T-helper 2 cell treated with Interferon-gamma antibody and Interleukin-4, amounts not matched to agents 100 ng/mL and 5 ng/mL, for 36 hours (primary cell): Measurements from ENCODE around the gene SCD5. TPM values are rescaled to one million over a fixed set of nuclear protein-coding genes. Genes with fewer than 3 reads are reported as not detected.
"Not testable (repeated sequence)": the region's sequence is repeated elsewhere in the genome, so short reads cannot be mapped to it uniquely, and the experiment has no call there.

Source experiments
- intact Hi-C: fragments of 100-400 bp; cut with micrococcal nuclease; formaldehyde crosslinking; loops from one replicate; pipeline ENCODE4 v1.15.1; 2023
- total RNA-seq: library from RNA; stranded (reverse); gene quantifications from 2 replicates; pipeline ENCODE4 v1.2.3, GENCODE V29; 2022

Gene SCD5
- total RNA-seq = 0.36 and 0.59 TPM in 2 replicates

DNA sequence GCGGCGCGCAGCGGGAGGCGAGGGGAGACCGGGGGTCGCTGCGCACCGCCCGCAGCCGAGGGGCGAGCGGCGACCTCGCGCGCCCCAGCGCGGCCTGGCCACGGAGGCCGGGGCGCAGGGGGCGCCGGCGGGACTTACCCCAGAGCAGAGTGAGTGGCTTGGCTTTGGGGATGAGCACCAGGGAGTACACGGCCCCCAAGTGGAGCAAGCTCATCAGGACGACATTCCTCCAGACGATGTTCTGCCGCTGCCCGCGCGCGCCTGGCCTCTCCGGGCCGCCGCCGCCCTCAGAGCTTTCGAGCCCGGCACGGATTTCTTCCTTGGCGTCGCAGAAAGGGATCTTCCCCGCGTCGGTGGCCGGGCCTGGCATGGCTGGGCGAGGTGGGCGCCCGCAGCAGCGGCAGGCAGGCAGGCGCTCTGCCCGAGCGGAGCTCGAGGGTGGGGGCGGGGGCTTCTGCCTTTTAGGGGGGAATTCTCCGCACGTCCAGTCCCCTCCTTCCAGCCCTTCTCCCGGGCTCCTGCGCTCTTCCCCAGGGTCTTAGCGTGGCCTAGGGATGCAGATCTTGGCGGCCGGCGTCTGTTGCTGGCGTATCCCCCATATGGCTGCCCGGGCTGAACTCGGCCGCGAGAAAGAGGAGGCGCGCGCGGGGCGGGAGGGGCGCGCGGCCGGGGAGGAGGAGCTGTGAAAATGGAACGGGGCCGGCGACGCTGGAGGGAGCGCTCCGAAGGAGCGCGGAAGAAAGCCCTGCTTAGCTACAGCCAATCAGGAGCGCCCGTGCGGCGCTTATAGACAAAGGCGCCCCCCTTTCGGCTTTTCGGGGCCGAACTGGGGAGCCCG, at the start of gene SCD5:
Gene SCD5 (minus strand): TSS at position 629 of the 838 bp plus-strand sequence. CDS start 259 bp downstream, at position 370.
- intact Hi-C loops = no loop called here

DNA sequence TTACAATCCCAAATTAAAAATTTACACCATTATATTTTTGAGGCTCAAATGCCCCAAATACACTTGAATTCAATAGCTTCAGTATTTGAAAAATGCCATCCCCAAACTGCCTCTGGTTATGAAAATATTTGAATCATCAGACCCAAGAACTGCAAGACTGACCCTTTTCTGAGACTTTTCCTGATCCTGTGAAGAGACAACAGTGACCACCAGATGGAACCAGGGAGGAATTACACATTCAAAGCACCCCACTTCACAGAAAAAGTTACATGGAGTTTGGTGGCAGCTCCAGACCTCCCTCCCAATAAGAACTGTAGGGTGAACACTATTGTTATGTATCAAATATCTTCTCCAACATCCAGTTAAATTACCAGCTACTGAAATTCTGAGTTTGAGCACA, 44.0 kb upstream of the SCD5 start:
- intact Hi-C loops = no loop called here

DNA sequence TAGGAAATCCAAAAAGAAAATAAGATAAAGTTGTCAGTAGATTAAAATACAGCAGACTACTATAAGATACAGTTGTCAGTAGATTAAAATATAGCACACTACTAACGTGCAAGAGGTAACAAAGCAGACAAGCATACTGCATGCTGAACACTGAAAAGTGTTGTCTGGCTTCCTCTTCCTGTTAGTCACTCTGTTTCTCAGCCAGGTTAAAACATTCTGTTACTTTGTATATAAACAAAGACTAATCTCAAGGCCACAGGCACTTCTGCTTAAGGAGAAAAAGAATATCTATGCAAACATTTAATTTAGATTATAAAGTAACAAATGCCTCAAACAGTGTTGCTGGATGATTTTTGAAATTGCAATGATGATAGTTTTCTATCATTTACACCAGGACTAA, 41.0 kb upstream of the SCD5 start:
- intact Hi-C loops = no loop called here

DNA sequence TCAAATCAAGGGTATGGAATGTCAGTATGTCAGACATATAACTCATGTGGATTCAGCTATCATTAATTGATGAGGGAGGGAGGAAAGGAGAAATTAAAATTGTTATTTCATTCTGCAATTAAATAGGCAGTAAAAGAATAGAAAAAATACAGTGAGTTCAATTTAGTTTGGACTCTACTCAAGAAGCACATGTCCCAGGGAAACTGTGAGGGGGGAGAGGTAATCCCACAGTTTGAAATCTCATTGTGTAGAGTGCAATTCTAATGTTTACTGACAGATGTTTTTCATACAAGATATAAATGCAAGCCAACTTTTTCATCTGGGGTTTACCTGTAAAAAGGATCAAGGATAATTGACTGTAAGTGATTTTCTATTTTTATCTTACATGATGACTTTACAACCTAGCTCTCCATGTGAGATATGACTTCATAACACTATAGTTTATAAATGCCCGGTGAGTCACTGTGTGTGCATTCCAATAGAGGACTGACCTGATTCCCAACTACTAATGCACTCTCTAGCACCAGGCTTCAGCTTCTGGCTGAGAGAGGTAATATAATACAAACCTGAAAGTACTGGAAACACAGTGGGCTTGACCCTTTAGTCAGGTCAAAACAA, 35.2 kb upstream of the SCD5 start:
- intact Hi-C loops = no loop called here

DNA sequence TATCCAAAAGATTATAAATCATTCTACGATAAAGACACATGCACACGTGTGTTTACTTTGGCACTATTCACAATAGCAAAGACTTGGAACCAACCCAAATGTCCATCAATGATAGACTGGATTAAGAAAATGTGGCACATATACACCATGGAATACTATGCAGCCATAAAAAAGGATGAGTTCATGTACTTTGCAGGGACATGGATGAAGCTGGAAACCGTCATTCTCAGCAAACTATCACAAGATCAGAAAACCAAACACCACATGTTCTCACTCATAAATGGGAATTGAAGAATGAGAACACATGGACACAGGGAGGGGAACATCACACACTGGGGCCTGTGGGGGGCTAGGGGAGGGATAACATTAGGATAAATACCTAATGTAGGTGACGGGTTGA, 34.5 kb upstream of the SCD5 start:
- intact Hi-C loops = not testable (repeated sequence)

DNA sequence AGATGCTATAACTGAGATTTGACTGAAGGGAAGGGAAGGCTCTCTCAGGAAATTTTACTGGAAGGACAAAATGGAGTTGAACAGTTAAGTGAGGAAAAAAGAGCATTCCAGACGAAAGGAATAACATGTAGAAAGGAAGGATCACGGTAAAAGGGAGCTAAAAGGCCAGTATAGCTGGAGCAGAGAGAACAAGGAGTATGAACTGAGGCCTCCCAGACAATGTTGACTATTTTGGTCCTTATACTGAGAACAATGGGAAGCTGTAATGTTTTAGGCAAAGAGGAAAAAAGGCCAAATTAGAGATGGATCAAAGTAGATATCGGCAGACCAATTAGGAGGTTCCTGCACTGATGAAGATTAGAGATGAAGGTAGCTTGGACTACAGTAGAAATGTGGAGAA, 26.8 kb upstream of the SCD5 start:
- intact Hi-C loops = no loop called here

DNA sequence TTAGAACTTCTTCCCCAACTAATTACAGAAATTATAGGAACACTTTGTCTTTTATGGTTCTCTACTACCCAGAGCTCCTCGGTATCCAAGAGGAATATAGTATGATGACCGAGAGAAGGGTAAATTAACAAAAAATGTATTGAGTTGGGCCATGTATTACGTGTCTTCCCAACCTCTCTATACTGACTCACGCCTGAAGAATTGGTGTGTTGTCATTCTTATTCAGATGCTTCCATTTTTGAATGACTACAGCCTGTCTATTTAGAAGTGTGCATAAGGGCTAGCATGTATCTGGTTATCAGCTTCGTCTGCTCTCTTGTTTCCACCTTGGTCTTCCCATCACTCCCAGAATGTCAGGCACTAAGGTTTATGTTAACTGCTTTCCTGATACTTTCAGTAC, 24.5 kb upstream of the SCD5 start:
- intact Hi-C loops = no loop called here

DNA sequence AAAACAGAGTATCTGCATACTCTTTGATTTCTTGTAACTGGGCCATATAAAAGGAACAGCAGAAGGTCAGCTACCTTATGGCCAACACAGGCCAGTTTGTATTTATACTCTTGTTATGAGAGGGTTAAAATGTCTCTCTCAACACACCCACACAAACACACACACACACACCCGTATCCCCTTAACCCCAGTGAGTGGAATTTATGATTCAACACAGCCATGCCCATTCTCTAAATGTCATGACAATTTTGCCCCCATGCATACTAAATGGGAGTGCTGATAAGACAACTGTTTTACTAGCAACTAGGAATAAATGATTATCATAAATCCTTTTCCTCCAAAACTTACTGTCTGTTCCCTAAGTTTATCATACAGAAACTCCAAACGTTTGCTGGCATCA, 22.1 kb upstream of the SCD5 start:
- intact Hi-C loops = no loop called here

DNA sequence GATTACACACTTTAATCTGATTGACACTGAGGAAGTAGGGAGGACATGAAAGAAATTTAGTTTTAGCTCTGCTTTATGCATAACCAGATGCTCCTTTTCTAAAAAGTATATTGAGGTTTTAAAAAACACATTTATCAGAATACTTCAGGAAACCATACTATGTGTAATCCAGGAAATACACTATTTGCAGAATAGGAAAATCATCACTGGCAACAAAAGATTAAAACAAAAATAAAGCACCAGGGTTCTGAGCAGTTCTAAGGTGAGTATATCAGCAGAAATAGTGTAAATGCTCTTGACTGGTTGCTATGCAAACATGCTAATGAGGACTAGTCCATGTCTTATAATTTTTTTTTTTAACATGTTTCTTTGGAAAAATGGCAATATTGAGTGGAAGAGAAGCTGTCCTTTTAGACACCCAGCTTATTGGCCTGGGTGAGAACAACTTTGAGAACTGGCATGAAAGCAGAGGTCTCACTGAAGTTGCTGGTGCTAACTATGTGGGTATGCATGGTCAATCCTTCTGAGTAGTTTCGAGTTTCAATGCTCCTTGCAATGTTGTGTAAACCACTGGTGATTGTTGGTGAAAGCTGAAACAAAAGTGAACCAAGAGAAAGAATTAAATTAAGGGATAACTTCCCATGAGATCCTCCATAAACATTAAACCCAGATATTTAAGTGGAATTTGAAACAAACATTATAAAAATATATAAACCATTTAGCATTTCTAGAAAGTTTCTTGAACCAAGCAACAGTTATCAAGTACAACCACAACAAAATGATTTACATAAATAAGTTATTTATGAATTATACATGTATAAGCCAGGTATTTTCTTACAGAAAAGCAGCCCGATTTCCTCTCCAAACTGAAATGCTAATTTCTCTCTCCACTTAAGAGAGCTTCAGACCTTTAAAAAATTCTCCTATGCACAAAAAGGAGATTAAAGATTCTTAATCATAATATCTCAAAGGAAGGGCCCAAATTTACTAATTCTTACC, 20.4 kb upstream of the SCD5 start:
- intact Hi-C loops = no loop called here

DNA sequence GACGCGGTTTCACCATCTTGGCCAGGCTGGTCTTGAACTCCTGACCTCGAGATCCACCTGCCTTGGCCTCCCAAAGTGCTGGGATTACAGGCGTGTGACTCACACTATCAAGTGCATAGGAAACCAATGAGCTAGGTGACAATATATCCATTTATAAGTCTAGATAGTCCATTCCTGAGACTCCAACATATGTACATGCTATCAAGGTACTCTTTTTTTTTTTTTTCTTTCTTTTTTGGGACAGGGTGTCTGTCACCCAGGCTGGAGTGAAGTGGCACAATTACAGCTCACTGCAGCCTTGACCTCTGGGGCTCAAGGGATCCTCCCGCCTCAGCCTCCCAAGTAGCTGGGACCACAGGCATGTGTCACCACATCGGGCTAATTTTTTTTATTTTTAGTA, 18.3 kb upstream of the SCD5 start:
- intact Hi-C loops = not testable (repeated sequence)

DNA sequence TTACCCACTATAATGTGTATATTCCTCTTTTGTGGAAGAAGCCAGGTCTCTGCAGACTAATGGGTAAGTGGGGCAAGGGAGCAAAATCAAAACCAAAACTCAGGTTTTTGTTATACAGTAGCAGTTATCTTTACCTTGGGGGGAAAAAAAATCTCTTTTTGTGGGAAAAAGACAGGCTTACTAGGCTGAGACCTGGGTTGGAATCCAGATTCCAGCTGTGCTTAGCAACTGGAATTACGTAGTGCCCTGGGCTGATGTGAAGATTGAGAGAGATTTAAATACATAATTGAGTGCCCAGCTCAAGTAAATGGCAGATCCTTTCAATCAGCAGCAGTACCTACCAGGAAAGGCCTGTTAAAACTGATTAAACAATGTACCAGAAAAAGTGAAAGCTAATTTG, 15.4 kb upstream of the SCD5 start:
- intact Hi-C loops = no loop called here

DNA sequence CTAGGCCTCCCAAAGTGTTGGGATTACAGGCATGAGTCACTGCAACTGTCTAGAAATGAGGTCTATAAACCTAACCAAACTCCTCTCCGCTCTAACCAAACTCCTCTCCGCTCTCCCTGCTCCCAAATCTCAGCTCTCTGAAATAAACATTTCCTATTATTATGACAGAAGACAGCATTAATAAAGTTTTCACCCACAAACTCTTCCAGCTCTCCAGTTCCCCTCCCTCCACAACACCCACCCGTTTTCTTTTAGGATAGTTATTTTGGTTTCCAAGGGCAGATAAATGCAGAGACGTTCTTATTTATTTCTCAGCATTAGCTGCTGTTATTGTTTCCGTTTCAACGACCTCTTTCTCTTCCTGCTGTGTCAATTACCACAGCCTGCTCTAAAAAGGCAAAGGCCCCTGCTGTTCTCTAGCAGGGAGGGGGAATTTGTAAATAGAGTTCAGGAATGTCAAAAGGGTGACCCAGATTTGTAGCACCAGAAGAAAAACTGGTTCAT, 13.3 kb upstream of the SCD5 start:
- intact Hi-C loops = no loop called here

DNA sequence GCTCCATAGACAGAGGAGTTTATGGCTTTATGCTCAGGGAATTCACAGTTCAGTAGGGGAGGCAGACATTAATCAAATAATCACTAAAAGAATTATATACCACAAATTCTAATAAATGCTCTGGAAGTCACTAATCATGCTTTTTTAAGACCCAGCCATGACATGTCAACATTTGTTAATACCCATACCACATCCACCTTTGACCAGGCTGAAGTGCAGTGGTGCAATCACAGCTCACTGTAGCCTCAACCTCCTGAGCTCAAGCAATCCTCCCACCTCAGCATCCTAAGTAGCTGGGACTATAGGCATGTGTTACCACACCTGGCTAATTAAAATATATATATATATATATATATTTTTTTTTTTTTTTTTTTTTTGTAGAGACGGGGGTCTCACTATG, 12.8 kb upstream of the SCD5 start:
- intact Hi-C loops = no loop called here

DNA sequence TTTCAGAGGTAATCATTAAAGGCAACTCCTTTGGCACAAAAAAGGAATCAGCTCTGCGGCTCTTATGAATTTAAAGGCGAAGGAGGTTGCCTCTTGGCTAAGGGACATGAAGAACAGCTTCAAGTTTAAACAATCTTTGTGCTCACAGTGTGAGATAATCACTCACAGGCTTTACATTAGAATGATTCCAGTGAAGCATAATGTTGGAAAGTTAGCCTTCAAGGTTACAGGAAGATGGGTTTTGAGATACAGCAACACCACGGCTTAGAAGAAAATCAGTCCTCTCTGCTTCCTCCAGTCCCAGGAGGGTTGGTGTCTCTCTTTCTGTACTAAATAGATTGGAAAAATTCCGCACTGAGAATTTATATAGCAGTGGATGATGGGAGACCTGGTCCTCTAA, 11.6 kb upstream of the SCD5 start:
- intact Hi-C loops = no loop called here

DNA sequence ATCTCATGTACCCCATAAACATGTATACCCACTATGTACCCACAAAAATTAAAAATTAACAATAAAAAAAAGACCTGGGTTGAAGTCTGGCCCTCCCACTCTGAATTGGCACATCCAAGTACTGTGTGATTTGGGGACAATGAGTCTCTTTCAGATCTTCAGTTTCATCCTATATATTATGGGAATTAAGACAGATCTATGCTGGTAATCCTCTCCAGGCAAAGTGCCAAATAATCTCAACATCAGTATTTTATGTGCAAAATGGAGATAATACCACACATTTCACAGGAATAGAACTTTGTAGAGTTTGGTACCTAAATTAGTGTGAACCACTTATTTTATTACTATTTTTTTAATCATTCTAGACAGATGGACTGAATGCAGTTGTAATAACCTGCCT, 11.0 kb upstream of the SCD5 start:
- intact Hi-C loops = no loop called here

DNA sequence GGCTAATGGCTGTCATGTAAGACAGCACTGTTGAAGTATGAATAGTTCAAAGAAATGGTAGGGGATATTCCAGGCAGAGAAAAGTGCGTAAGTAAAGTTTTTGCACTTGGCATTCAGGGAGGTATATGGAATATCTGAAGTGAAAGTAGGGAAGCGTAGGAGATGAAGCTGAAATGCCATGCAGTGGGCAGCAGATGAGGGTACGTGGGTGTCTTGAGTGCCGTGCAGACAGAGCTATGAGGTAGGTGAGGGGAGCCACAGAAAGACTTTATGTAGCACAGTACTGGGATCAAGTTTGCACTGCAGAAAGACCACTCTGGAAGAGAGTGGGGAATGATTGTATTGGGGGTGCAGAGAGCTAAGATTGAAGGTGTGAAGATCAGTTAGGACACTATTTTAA, 5.2 kb upstream of the SCD5 start:
- intact Hi-C loops = no loop called here

DNA sequence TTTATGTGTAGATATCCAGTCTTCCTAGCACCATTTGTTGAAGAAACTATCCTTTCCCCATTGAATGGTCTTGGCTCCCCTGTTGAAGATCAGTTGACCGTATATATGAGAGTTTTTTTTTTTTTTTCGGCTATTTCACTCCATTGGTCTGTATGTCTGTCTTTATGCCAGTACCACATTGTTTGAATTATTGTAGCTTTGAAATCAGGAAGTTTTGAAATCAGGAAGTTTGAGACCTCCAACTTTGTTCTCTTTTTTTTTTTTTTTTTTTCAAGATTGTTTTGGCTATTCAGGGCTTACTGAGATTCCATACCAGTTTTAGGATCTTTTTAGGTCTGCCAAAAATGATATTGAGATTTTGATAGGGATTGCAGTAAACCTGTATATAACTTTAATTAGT, 4.3 kb upstream of the SCD5 start:
- intact Hi-C loops = no loop called here

DNA sequence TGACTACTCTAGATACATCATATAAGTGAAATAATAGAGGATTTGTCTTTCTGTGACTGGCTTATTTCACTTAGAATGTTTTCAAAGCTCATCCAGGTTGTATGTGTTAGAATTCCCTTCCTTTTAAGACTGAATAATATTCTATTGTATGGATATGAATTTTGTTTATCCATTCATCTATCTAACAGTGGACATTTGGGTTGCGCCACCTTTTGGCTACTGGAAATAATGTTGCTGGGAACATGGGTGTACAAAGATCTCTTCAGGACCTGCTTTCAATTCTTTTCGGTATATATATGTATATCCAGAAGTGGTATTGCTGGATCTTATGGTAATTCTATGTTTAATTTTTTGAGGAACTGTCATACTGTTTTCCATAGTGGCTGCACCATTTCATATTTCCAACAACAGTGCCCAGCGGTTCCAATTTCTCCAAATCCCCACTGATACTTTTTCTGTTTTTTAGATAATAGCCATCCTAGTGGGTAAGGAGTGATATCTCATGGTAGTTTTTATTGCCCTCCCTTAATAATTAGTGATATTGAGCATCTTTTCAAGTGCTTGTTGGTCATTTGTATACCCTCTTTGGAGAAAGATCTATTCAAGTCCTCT, 3.4 kb upstream of the SCD5 start:
- intact Hi-C loops = no loop called here

DNA sequence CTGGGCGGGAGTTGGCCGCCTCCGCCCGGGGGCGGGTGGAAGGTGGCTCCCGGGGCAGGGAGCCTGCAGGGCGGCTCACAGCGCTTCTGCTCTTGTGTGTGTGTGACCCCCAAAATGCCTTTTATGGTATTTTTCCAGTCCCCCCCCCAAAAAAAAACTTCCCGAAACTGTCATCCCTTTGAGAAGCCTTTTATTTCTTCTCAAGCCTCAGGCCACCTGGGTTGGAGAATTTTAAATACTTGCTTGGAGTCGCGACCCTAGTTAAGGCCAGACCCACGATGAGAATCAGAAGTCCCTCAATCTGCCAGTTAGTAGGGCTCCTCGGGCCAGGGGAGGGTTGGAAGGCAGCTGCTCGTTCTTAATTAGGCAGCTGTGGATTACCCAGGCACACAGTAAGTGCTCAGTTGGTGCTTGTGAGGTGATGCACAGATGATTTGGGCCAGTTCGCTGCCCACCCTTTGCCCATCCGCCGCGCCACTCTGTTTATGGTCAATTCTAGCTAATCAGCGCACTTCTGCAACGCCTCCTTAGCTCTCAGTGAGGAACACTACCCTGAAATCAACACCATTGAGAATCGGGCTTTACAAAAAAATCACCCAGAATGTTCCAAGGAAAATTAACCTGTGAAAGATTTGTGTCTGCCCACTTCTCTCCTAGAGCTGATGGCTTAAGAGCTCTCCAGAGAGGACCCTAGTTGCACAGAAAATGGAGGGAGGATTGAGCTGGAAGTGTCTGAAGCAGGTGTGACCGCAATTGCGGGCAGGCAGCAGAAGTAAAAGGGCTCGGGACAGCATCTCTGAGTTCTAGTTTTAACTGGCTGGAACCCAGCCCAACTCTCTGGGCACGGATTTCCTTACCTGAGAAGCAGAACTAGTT, 648 bp upstream of the SCD5 start:
- intact Hi-C loops = no loop called here

DNA sequence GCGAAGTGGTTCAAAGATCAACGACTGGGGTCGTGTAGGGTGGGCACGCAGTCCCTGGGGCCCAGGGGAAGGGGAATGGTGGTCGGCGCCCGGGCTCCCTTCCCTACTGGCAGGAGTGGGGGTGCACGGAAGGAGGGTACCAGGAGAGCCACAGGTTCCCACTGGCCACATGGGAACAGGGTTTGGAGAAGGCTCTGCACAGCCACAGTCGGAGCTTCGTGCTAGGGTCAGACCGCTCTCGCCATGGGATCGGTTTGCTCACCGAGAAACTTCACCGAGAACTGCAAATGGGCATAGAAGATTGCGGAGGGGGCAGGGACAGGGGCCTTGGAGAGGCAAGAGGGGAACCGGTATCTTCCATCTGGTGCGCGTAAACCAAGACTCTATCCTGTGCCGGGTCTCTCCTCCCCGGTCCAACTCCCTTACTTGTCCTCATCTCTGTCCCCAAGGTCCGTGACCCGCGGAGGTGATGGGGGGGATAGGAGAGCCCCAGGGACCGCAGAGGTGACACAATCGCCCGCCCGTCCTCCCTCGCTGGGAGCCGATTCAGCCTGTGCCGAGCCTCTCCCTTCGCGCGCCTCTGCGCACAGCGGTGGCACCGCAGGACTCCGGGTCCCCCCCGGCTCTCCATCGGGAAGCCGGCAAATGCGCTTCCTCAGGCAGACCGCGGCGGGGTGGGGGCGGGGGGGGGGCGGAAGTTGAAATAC, 1.0 kb downstream of the SCD5 start:
- intact Hi-C loops = no loop called here
